Neuron (in vitro differentiated cells): Measurements from ENCODE around the gene MCF2L2.

ENCODE experiments used
- H2AFZ ChIP-seq: one replicate; pipeline ENCODE4 v1.6.1; 2013; ENCODE audit warnings: low read depth, mild to moderate bottlenecking, inconsistent platforms, low read length, moderate library complexity
- H3K27me3 ChIP-seq: one replicate; pipeline ENCODE4 v1.6.1; 2013; ENCODE audit warnings: low read length; ENCODE audit not compliant: insufficient read depth
- H3K36me3 ChIP-seq: one replicate; pipeline ENCODE4 v1.6.1; 2013; ENCODE audit warnings: low read length; ENCODE audit not compliant: insufficient read depth
- H3K4me1 ChIP-seq: one replicate; pipeline ENCODE4 v1.6.1; 2013; ENCODE audit warnings: low read length; ENCODE audit not compliant: insufficient read depth
- H3K4me3 ChIP-seq: 2 replicates; pipeline ENCODE4 v1.5.1; 2013; ENCODE audit warnings: mild to moderate bottlenecking, low read length, moderate library complexity
- H3K9me3 ChIP-seq: one replicate; pipeline ENCODE4 v1.6.1; 2013; ENCODE audit warnings: low read length

Gene MCF2L2

GRCh38 chr3:183339461-183340086, 88.8 kb downstream of the MCF2L2 start:
- Histone ChIP-seq H3K4me1 (peaks cover 3% of the 10 kb centered on the region), H3K4me3 (no peak overlapping the region), H3K27me3 (no peaks in the 10 kb centered on the region), H2AFZ (no peak overlapping the region), H3K9me3 (no peaks in the 10 kb centered on the region), H3K36me3 (no peaks in the 10 kb centered on the region)

GRCh38 chr3:183338520-183338919, 89.9 kb downstream of the MCF2L2 start:
- no peaks in the 10 kb centered on the region for H3K27me3 ChIP-seq
- no peaks in the 10 kb centered on the region for H3K36me3 ChIP-seq
- no peak overlapping the region for H3K4me3 ChIP-seq
- H3K9me3 ChIP-seq, result no peaks in the 10 kb centered on the region
- peaks cover 3% of the 10 kb centered on the region for H3K4me1 ChIP-seq
- H2AFZ ChIP-seq, result no peak overlapping the region

- Histone ChIP-seq H3K36me3 (no peaks in the 10 kb centered on the region), H3K9me3 (no peaks in the 10 kb centered on the region), H3K4me3 (no peak overlapping the region), H3K4me1 (peaks cover 2% of the 10 kb centered on the region), H3K27me3 (no peaks in the 10 kb centered on the region), H2AFZ (no peak overlapping the region)
Measured at GRCh38 chr3:183332487-183332886, 95.9 kb downstream of the MCF2L2 start.

GRCh38 chr3:183331498-183331897, 96.9 kb downstream of the MCF2L2 start:
- no peak overlapping the region for H3K4me3 ChIP-seq
- peaks cover 2% of the 10 kb centered on the region for H3K4me1 ChIP-seq
- H3K27me3 ChIP-seq, result no peaks in the 10 kb centered on the region
- H3K36me3 ChIP-seq, result no peaks in the 10 kb centered on the region
- H3K9me3 ChIP-seq, result no peaks in the 10 kb centered on the region
- H2AFZ ChIP-seq, result no peak overlapping the region

GRCh38 chr3:183330881-183331280, 97.5 kb downstream of the MCF2L2 start:
- Histone ChIP-seq H3K27me3 (no peaks in the 10 kb centered on the region), H2AFZ (no peak overlapping the region), H3K4me1 (peaks cover 2% of the 10 kb centered on the region), H3K4me3 (no peak overlapping the region), H3K9me3 (no peaks in the 10 kb centered on the region), H3K36me3 (no peaks in the 10 kb centered on the region)

- no peak overlapping the region for H3K4me3 ChIP-seq
- peaks cover 2% of the 10 kb centered on the region for H3K4me1 ChIP-seq
- H3K36me3 ChIP-seq, result no peaks in the 10 kb centered on the region
- no peaks in the 10 kb centered on the region for H3K27me3 ChIP-seq
- H2AFZ ChIP-seq, result no peak overlapping the region
- no peaks in the 10 kb centered on the region for H3K9me3 ChIP-seq
Measured at GRCh38 chr3:183329543-183329942, 98.9 kb downstream of the MCF2L2 start.

- no peaks in the 10 kb centered on the region for H3K27me3 ChIP-seq
- H3K4me3 ChIP-seq, result no peak overlapping the region
- H3K36me3 ChIP-seq, result no peaks in the 10 kb centered on the region
- H2AFZ ChIP-seq, result no peak overlapping the region
- H3K9me3 ChIP-seq, result no peaks in the 10 kb centered on the region
- peaks cover 2% of the 10 kb centered on the region for H3K4me1 ChIP-seq
Measured at GRCh38 chr3:183328823-183329222, 99.6 kb downstream of the MCF2L2 start.

GRCh38 chr3:183328164-183328563, 100.3 kb downstream of the MCF2L2 start:
- Histone ChIP-seq H3K36me3 (no peaks in the 10 kb centered on the region), H3K4me3 (no peak overlapping the region), H2AFZ (no peak overlapping the region), H3K4me1 (peaks cover 2% of the 10 kb centered on the region), H3K9me3 (no peaks in the 10 kb centered on the region), H3K27me3 (no peaks in the 10 kb centered on the region)

- Histone ChIP-seq H3K36me3 (no peaks in the 10 kb centered on the region), H3K9me3 (no peaks in the 10 kb centered on the region)
Measured at GRCh38 chr3:183327343-183327742, 101.1 kb downstream of the MCF2L2 start.

GRCh38 chr3:183324083-183324482, 104.3 kb downstream of the MCF2L2 start:
- no peaks in the 10 kb centered on the region for H3K27me3 ChIP-seq
- H2AFZ ChIP-seq, result no peak overlapping the region
- no peaks in the 10 kb centered on the region for H3K9me3 ChIP-seq
- H3K36me3 ChIP-seq, result no peaks in the 10 kb centered on the region
- no peak overlapping the region for H3K4me3 ChIP-seq
- no peaks in the 10 kb centered on the region for H3K4me1 ChIP-seq

More at GRCh38 chr3:183327343-183327742, 101.1 kb downstream of the MCF2L2 start:
- Histone ChIP-seq H3K4me3 (no peak overlapping the region), H3K4me1 (peaks cover 2% of the 10 kb centered on the region), H2AFZ (no peak overlapping the region), H3K27me3 (no peaks in the 10 kb centered on the region)

- Histone ChIP-seq H3K27me3 (no peaks in the 10 kb centered on the region), H3K4me3 (no peak overlapping the region), H3K9me3 (no peaks in the 10 kb centered on the region), H3K4me1 (peaks cover 3% of the 10 kb centered on the region), H3K36me3 (no peaks in the 10 kb centered on the region), H2AFZ (no peak overlapping the region)
Measured at GRCh38 chr3:183319371-183319770, 109.0 kb downstream of the MCF2L2 start.

GRCh38 chr3:183318877-183319276, 109.5 kb downstream of the MCF2L2 start:
- Histone ChIP-seq H3K4me3 (no peak overlapping the region), H3K9me3 (no peaks in the 10 kb centered on the region), H3K36me3 (no peaks in the 10 kb centered on the region), H3K4me1 (peaks cover 3% of the 10 kb centered on the region), H2AFZ (no peak overlapping the region), H3K27me3 (no peaks in the 10 kb centered on the region)

GRCh38 chr3:183317886-183318865, 110.2 kb downstream of the MCF2L2 start:
- H3K9me3 ChIP-seq, result no peaks in the 10 kb centered on the region
- peaks cover 3% of the 10 kb centered on the region for H3K4me1 ChIP-seq
- H3K27me3 ChIP-seq, result no peaks in the 10 kb centered on the region
- no peak overlapping the region for H2AFZ ChIP-seq
- H3K4me3 ChIP-seq, result no peak overlapping the region
- no peaks in the 10 kb centered on the region for H3K36me3 ChIP-seq
